ENCODE measurements around the gene SF3B6.

The SF3B6 gene

GRCh38 chr2:24073816-24074215 lies 2.3 kb downstream of the SF3B6 start:
- no peak overlapping the region for H3K4me3 ChIP-seq (ENCODE audit: low read depth, low read length)
- DNase-seq (ENCODE audit: low read depth) = no peak
- no peak for TF ChIP-seq CTCF (IDR thresholded peaks at IDR 0.05; ENCODE audit: control insufficient read depth, extremely low read depth, insufficient read depth)

- no peak for TF ChIP-seq CTCF (IDR thresholded peaks at IDR 0.05; ENCODE audit: control insufficient read depth, extremely low read depth, insufficient read depth)
- no peak for DNase-seq (ENCODE audit: low read depth)
- H3K4me3 ChIP-seq (ENCODE audit: low read depth, low read length) = no peak overlapping the region
Measured at GRCh38 chr2:24072259-24072658, 3.9 kb downstream of the SF3B6 start.

DNA sequence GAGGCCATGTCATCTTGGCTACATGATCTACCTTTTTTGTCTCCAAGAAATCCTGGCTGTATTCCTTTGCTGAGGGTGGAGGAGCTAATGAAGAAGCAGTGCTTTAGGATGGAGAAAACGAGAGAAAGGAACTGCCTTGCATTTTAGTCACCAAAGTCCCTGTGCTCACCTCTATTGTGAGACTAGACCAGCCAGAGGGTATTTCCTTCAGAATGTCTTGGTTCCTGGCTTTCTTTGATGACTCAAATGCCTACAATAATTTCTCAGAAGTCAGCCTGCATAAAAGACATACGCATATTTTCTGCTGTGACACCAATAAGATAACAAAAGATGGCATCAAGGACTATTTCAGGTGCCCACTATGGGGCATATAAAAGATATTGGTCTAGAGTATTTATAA lies 10.8 kb downstream of the SF3B6 start:
- no peak for TF ChIP-seq CTCF (IDR thresholded peaks at IDR 0.05; ENCODE audit: control insufficient read depth, extremely low read depth, insufficient read depth)
- H3K4me3 ChIP-seq (ENCODE audit: low read depth, low read length) = no peak overlapping the region
- DNase-seq (ENCODE audit: low read depth) = no peak

DNA sequence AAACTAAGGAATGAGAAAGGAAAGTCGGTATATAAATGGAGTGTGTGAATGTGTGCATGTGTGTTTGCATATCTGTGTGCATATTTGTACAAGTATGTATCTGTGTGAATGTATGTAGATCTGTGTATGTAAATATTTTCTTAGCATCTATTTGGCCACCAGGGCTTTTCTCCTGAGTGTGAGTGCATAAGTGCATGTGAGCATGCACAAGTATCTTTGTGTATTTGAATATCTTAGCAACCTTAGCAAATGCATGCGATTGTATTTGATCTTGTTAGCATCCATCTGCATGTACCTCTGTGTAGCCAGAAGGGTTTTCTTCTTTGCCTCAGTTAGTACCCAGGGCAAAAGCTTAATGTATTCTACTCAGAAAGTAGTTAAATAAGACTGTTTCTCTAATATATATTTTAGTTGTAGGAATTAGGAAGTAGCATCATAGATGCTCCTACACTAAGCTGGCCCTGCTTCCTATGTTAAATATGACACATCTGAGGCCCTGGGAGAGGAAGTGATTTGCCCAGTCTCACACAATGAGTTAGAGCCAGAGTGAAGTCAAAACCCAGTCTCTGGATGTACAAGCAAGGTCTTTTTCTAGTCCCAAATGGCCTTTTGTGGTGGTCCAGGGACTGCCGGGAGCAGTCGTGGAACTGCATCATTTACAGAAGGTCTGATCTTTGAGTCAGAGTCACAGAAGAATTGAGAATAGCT lies 17.4 kb downstream of the SF3B6 start:
- H3K4me3 ChIP-seq (ENCODE audit: low read depth, low read length) = no peak overlapping the region
- no peak for DNase-seq (ENCODE audit: low read depth)
- no peak for TF ChIP-seq CTCF (IDR thresholded peaks at IDR 0.05; ENCODE audit: control insufficient read depth, extremely low read depth, insufficient read depth)

DNA sequence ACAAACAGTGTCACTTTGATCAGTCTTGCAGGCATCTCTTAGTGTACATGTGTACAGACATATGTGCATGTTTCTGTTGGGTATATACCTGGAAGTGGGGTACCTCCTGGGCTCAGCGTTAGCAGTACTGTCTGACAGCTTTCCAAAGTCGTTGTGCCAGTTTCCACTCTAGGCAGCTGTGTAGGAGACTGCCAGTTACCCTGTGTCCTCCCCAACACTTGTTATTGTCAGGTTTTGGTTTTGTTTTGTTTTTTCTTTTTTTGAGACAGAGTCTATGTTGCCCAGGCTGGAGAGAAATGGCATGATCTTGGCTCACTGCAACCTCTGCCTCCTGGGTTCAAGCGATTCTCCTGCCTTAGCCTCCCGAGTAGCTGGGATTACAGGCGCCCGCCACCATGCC lies 20.4 kb downstream of the SF3B6 start:
- H3K4me3 ChIP-seq (ENCODE audit: low read depth, low read length) = no peak overlapping the region
- no peak for DNase-seq (ENCODE audit: low read depth)
- TF ChIP-seq CTCF (IDR thresholded peaks at IDR 0.05; ENCODE audit: control insufficient read depth, extremely low read depth, insufficient read depth) = no peak

- DNase-seq (ENCODE audit: low read depth) = no peak
- TF ChIP-seq CTCF (IDR thresholded peaks at IDR 0.05; ENCODE audit: control insufficient read depth, extremely low read depth, insufficient read depth) = no peak
- H3K4me3 ChIP-seq (ENCODE audit: low read depth, low read length) = no peak overlapping the region
Measured at GRCh38 chr2:24054366-24055010, 21.6 kb downstream of the SF3B6 start.

- DNase-seq (ENCODE audit: low read depth) = no peak
- no peak for TF ChIP-seq CTCF (IDR thresholded peaks at IDR 0.05; ENCODE audit: control insufficient read depth, extremely low read depth, insufficient read depth)
- no peak overlapping the region for H3K4me3 ChIP-seq (ENCODE audit: low read depth, low read length)
Measured at GRCh38 chr2:24052951-24053350, 23.2 kb downstream of the SF3B6 start.
